WTC11 (cell line): ENCODE results near the gene MX2.

Source experiments
- ATF6 ChIP-seq: sonication (generic); formaldehyde crosslinking; IDR thresholded peaks from 2 replicates; pipeline ENCODE4 v1.8.1; 2023; ENCODE audit warnings: mild to moderate bottlenecking, missing genetic modification reagents
- CBFB ChIP-seq: sonication (generic); formaldehyde crosslinking; IDR thresholded peaks from 2 replicates; pipeline ENCODE4 v1.8.1; 2022; ENCODE audit warnings: mild to moderate bottlenecking, low read depth, missing genetic modification reagents
- CTCF ChIP-seq: fragments of 200-600 bp; IDR thresholded peaks from 2 replicates; pipeline ENCODE4 v1.8.0; 2022; ENCODE audit warnings: antibody characterized with exemption
- EMX1 ChIP-seq: fragments of 250-450 bp; sonication (Bioruptor Pico); IDR thresholded peaks from 2 replicates; pipeline ENCODE4 v1.8.0; 2021; ENCODE audit warnings: mild to moderate bottlenecking
- FOXK1 ChIP-seq: sonication (generic); formaldehyde crosslinking; IDR thresholded peaks from 2 replicates; pipeline ENCODE4 v1.8.0; 2022; ENCODE audit warnings: mild to moderate bottlenecking, moderate library complexity, missing genetic modification reagents
- MXD4 ChIP-seq: fragments of 250-450 bp; sonication (Bioruptor Pico); IDR thresholded peaks from 2 replicates; pipeline ENCODE4 v1.8.0; 2021; ENCODE audit warnings: mild to moderate bottlenecking, moderate library complexity, borderline replicate concordance
- NFYB ChIP-seq: sonication (generic); formaldehyde crosslinking; conservative IDR thresholded peaks from 2 replicates; pipeline ENCODE4 v1.8.0; 2022; ENCODE audit warnings: low read depth, missing genetic modification reagents
- SP1 ChIP-seq: sonication (generic); formaldehyde crosslinking; conservative IDR thresholded peaks from 2 replicates; pipeline ENCODE4 v1.8.1; 2022; ENCODE audit warnings: missing genetic modification reagents
- STAT6 ChIP-seq: sonication (generic); formaldehyde crosslinking; conservative IDR thresholded peaks from 2 replicates; pipeline ENCODE4 v1.8.1; 2023; ENCODE audit warnings: mild to moderate bottlenecking, low read depth, missing genetic modification reagents, moderate library complexity
- TEAD4 ChIP-seq: sonication (generic); formaldehyde crosslinking; IDR thresholded peaks from 2 replicates; pipeline ENCODE4 v1.8.0; 2022; ENCODE audit warnings: mild to moderate bottlenecking, missing genetic modification reagents
- ZMAT4 ChIP-seq: fragments of 250-450 bp; sonication (Bioruptor Pico); IDR thresholded peaks from 2 replicates; pipeline ENCODE4 v1.9.0; 2021; ENCODE audit warnings: mild to moderate bottlenecking
- ZNF219 ChIP-seq: sonication (generic); formaldehyde crosslinking; IDR thresholded peaks from 2 replicates; pipeline ENCODE4 v1.8.0; 2023; ENCODE audit warnings: missing genetic modification reagents, mild to moderate bottlenecking, borderline replicate concordance
- ZNF532 ChIP-seq: fragments of 250-450 bp; sonication (Bioruptor Pico); IDR thresholded peaks from 2 replicates; pipeline ENCODE4 v1.9.0; 2021; ENCODE audit warnings: mild to moderate bottlenecking, borderline replicate concordance

GRCh38 chr21:41438425-41439113 lies 76.7 kb downstream of the MX2 start:
- no peak for TF ChIP-seq STAT6
- TF ChIP-seq CBFB, result no peak
- TF ChIP-seq ATF6 (CRISPR knock-in tag), result no peak
- TF ChIP-seq MXD4 (CRISPR knock-in tag), result no peak
- no peak for TF ChIP-seq ZNF219
- no peak for TF ChIP-seq EMX1 (CRISPR knock-in tag)
- TF ChIP-seq CTCF, result no peak
- no peak for TF ChIP-seq TEAD4 (CRISPR knock-in tag)
- no peak for TF ChIP-seq NFYB
- TF ChIP-seq FOXK1 (CRISPR knock-in tag), result no peak
- no peak for TF ChIP-seq SP1 (CRISPR knock-in tag)
- no peak for TF ChIP-seq ZNF532 (CRISPR knock-in tag)
- TF ChIP-seq ZMAT4 (CRISPR knock-in tag), result no peak
